Panc1 (cell line): ENCODE data around the gene KRT13. TPM values are rescaled to one million over a fixed set of nuclear protein-coding genes. Genes with fewer than 3 reads are reported as not detected.

ENCODE experiments used
- ATAC-seq: fragments of 200-7000 bp; cut with Tn5 transposase; 2 replicates; pipeline ENCODE4 v1.9.1; 2020; ENCODE audit warnings: mild to moderate bottlenecking, moderate library complexity
- BruUV-seq: library from RNA; stranded (reverse); fragments of 400-500 nt; replicated peaks from 2 replicates; lab custom pipeline; 2021; lab: Mats Ljungman, UMichigan
- CTCF ChIA-PET: fragments of 300-600 bp; sonication (Branson Sonifier 250); formaldehyde crosslinking; loops from one replicate; lab custom pipeline; 2022; ENCODE audit warnings: antibody characterized with exemption; lab: Charles Lee
- POLR2A ChIA-PET: fragments of 300-600 bp; sonication (Branson Sonifier 250); formaldehyde crosslinking; loops from one replicate; lab custom pipeline; 2022; ENCODE audit warnings: antibody characterized with exemption; lab: Charles Lee
- DNase-seq: peaks from one replicate; pipeline ENCODE4 v3.0.0-alpha.2; 2010; ENCODE audit warnings: low read depth, low spot score
- H3K27ac ChIP-seq: 2 replicates; pipeline ENCODE4 v1.5.1; 2011; ENCODE audit warnings: mild to moderate bottlenecking, low read length, inconsistent platforms
- H3K27me3 ChIP-seq: fragments of 200-500 bp; sonication (Bioruptor generic); 2 replicates; pipeline ENCODE4 v1.6.0; 2014; ENCODE audit warnings: low read length, inconsistent platforms; ENCODE audit not compliant: control insufficient read depth, insufficient read depth
- H3K36me3 ChIP-seq: fragments of 200-500 bp; sonication (Bioruptor generic); 2 replicates; pipeline ENCODE4 v1.5.1; 2014; ENCODE audit warnings: inconsistent platforms, mild to moderate bottlenecking, low read length, moderate library complexity; ENCODE audit not compliant: control insufficient read depth, insufficient read depth
- H3K4me1 ChIP-seq: 2 replicates; pipeline ENCODE4 v1.5.1; 2011; ENCODE audit warnings: inconsistent platforms, mild to moderate bottlenecking, low read length, moderate library complexity; ENCODE audit not compliant: control insufficient read depth, insufficient read depth
- H3K4me3 ChIP-seq, 2 experiments: 2 replicates each; pipeline ENCODE4 v1.5.1; 2011 to 2012; ENCODE audit warnings: low read depth in 2 of 2, low read length in 2 of 2, mild to moderate bottlenecking in 2 of 2, inconsistent platforms in 1 of 2, moderate library complexity in 1 of 2
- H3K9me3 ChIP-seq: fragments of 200-500 bp; sonication (Bioruptor generic); 2 replicates; pipeline ENCODE4 v1.5.1; 2014; ENCODE audit warnings: low read depth, mild to moderate bottlenecking, inconsistent platforms, low read length, moderate library complexity; ENCODE audit not compliant: control insufficient read depth, insufficient read depth
- POLR2AphosphoS5 ChIP-seq: IDR thresholded peaks from 2 replicates; pipeline ENCODE4 v1.6.1; 2012; ENCODE audit warnings: mild to moderate bottlenecking, low read depth, low read length, moderate library complexity
- SIN3A ChIP-seq: IDR thresholded peaks from 2 replicates; pipeline ENCODE4 v1.6.1; 2012; ENCODE audit warnings: low read depth, mild to moderate bottlenecking, low read length, moderate library complexity, borderline replicate concordance; ENCODE audit not compliant: insufficient read depth
- TCF7L2 ChIP-seq: IDR thresholded peaks from 2 replicates; pipeline ENCODE4 v1.6.1; 2011; ENCODE audit warnings: mild to moderate bottlenecking, low read depth, low read length, inconsistent platforms
- in situ Hi-C: cut with HindIII; loops from 2 replicates; pipeline ENCODE4 v1.10.0; 2016; ENCODE audit warnings: low sequenced_read_pairs, low pct_unique_long_range_greater_than_20kb
- intact Hi-C: fragments of 100-400 bp; cut with micrococcal nuclease; formaldehyde crosslinking; loops from one replicate; pipeline ENCODE4 v1.10.0; 2022; ENCODE audit not compliant: unreplicated experiment
- total RNA-seq: library from RNA; stranded (reverse); gene quantifications from one replicate; pipeline ENCODE4 v1.2.1, GENCODE V29; 2021; ENCODE audit not compliant: unreplicated experiment
- TF ChIP-seq, protein P1 (sequence below), 2 experiments: IDR thresholded peaks; 2 replicates each; pipeline ENCODE4 v1.6.1; 2011 to 2012; ENCODE audit warnings: low read depth in 2 of 2, control low read depth in 1 of 2, low read length in 1 of 2, mild to moderate bottlenecking in 1 of 2, moderate library complexity in 1 of 2; ENCODE audit not compliant: insufficient read depth in 1 of 2
- TF ChIP-seq, protein P2 (sequence below): fragments of 450-650 bp; IDR thresholded peaks from 2 replicates; pipeline ENCODE4 v1.5.1; 2017; ENCODE audit warnings: mild to moderate bottlenecking

Gene KRT13
- total RNA-seq, 1 experiment from 2014 or later = 0.36 TPM

DNA sequence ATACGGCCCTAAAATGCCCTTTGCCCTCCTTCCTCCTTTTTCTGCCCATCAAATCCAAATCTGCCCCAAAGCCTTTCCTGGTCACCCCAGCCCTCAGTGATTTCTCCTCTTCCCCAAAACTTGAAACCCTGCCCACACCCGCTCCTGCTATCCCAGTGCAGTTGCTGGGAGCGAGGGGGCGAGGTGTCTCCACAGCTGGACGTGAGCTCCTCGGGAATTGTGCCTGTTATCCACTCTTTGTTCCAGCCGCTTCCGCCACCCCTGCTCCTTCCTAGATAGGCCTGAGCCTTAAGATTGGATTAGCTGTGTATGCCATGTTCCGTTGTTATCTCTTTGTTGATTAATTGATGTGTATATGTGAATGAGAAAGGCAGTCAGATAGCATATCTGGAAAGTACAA is 21.9 kb downstream of the KRT13 start (continued):
- TF ChIP-seq, protein P1, sequence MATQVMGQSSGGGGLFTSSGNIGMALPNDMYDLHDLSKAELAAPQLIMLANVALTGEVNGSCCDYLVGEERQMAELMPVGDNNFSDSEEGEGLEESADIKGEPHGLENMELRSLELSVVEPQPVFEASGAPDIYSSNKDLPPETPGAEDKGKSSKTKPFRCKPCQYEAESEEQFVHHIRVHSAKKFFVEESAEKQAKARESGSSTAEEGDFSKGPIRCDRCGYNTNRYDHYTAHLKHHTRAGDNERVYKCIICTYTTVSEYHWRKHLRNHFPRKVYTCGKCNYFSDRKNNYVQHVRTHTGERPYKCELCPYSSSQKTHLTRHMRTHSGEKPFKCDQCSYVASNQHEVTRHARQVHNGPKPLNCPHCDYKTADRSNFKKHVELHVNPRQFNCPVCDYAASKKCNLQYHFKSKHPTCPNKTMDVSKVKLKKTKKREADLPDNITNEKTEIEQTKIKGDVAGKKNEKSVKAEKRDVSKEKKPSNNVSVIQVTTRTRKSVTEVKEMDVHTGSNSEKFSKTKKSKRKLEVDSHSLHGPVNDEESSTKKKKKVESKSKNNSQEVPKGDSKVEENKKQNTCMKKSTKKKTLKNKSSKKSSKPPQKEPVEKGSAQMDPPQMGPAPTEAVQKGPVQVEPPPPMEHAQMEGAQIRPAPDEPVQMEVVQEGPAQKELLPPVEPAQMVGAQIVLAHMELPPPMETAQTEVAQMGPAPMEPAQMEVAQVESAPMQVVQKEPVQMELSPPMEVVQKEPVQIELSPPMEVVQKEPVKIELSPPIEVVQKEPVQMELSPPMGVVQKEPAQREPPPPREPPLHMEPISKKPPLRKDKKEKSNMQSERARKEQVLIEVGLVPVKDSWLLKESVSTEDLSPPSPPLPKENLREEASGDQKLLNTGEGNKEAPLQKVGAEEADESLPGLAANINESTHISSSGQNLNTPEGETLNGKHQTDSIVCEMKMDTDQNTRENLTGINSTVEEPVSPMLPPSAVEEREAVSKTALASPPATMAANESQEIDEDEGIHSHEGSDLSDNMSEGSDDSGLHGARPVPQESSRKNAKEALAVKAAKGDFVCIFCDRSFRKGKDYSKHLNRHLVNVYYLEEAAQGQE (IDR thresholded peaks at IDR 0.05; ENCODE audit: insufficient read depth in 1 of 2, low read depth in 2 of 2, low read length in 1 of 2) = no peak

DNA sequence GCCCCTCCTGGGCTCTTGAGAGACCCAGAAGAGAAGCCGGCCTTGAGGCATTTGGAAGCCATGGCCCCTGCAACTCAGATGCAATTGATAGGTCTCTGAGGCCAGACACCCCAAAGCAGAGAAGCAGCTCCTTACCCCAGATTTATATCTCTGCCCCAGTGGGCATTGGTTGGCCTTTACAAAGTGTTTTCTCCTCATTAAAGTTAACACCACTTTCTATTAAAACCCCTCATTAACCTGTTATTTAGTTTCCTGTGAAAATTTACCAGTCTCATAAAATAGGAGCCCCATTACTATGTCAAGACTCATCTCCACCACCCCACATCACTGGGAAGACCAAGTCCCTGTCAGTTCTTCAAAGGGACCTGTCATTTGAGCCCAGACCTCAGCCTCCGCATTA is 24.4 kb downstream of the KRT13 start, which contains the start of gene KRT35:
Gene KRT35, minus strand, starts transcription at position 116 of the 400 bp plus-strand sequence. Its CDS starts 54 bp downstream, at position 62.
- POLR2A ChIA-PET = no interaction called here
- ATAC-seq (no peak), DNase-seq (no peak)
- intact Hi-C loops = loop anchor here (5.0 kb wide), 1 partner anchor 379 kb away; the partner anchor contains the start of gene KRTAP4-16
- CTCF ChIA-PET = no interaction called here
- TF ChIP-seq, protein P2, sequence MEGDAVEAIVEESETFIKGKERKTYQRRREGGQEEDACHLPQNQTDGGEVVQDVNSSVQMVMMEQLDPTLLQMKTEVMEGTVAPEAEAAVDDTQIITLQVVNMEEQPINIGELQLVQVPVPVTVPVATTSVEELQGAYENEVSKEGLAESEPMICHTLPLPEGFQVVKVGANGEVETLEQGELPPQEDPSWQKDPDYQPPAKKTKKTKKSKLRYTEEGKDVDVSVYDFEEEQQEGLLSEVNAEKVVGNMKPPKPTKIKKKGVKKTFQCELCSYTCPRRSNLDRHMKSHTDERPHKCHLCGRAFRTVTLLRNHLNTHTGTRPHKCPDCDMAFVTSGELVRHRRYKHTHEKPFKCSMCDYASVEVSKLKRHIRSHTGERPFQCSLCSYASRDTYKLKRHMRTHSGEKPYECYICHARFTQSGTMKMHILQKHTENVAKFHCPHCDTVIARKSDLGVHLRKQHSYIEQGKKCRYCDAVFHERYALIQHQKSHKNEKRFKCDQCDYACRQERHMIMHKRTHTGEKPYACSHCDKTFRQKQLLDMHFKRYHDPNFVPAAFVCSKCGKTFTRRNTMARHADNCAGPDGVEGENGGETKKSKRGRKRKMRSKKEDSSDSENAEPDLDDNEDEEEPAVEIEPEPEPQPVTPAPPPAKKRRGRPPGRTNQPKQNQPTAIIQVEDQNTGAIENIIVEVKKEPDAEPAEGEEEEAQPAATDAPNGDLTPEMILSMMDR = no peak
- TF ChIP-seq, protein P1 (IDR thresholded peaks at IDR 0.05; ENCODE audit: insufficient read depth in 1 of 2, low read depth in 2 of 2, low read length in 1 of 2) = no peak
- no peak for TF ChIP-seq TCF7L2
- TF ChIP-seq SIN3A = no peak
- no peak for TF ChIP-seq POLR2AphosphoS5
- Histone ChIP-seq H3K4me3 (no peak within 1 kb of the TSS), H3K4me1 (peaks cover 15% of the 10 kb centered on the region), H3K27ac (no peak within 1 kb of the TSS; the same call in 1 of the 2 replicates), H3K27me3 (no peaks in the 10 kb centered on the region), H3K36me3 (no peaks in the 10 kb centered on the region), H3K9me3 (no peaks in the 10 kb centered on the region)
- BruUV-seq = no TSS peak
- in situ Hi-C loops = no loop called here

DNA sequence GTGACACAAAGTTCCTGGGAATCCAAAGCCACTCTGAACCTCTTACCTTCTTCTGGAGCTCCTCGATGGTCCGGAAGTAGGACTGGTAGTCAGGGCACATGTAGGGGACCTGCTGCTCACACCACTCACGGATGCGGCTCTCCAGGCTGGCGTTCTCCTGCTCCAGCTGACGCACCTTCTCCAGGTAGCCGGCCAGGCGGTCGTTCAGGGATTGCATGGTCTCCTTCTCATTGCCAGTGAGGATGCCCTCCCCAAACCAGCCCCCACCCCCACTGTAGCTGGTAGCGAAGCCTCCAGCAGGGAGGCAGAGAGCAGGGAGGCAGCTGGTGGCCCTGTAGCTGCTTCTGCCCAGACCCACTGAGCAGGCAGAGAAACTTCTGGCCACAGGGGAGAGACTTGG is 24.8 kb downstream of the KRT13 start:
- in situ Hi-C loops = no loop called here
- no TSS peak for BruUV-seq

More for the DNA sequence above, 24.8 kb downstream of the KRT13 start:
- Histone ChIP-seq H3K27ac (no peak overlapping the region), H3K9me3 (no peaks in the 10 kb centered on the region), H3K27me3 (no peaks in the 10 kb centered on the region), H3K36me3 (no peaks in the 10 kb centered on the region), H3K4me1 (peaks cover 13% of the 10 kb centered on the region; the same call in 1 of the 2 replicates), H3K4me3 (no peak overlapping the region)
- DNase-seq (no peak), ATAC-seq (no peak)
- intact Hi-C loops = loop anchor here (5.0 kb wide), 1 partner anchor 378 kb away; the partner anchor contains the start of gene KRTAP4-16
- ChIA-PET POLR2A (no interaction called here), CTCF (interaction anchor here (0.5 kb wide), 1 partner anchor 151 kb away, joined by 3 read pairs; no protein-coding TSS in a partner anchor)
- TF ChIP-seq TCF7L2 (no peak), SIN3A (no peak), POLR2AphosphoS5 (no peak)
- TF ChIP-seq, protein P2 = no peak
- TF ChIP-seq, protein P1 (IDR thresholded peaks at IDR 0.05; ENCODE audit: insufficient read depth in 1 of 2, low read depth in 2 of 2, low read length in 1 of 2) = no peak
